Astrocyte of the cerebellum (primary cell): ENCODE results near the gene SUSD6.
A peak's percentile ranks its signal among the peaks of the same experiment; 100 is the strongest.
"Not testable (repeated sequence)": the region's sequence is repeated elsewhere in the genome, so short reads cannot be mapped to it uniquely, and the experiment has no call there.

Experiments used
- DNase-seq: peaks from one replicate; pipeline ENCODE4 v3.0.0-alpha.2; 2011; ENCODE audit warnings: low read depth
- H3K4me3 ChIP-seq: 2 replicates; pipeline ENCODE4 v1.5.1; 2011; ENCODE audit warnings: mild to moderate bottlenecking, low read depth, low read length, moderate library complexity
- in situ Hi-C: cut with HindIII; loops from 2 replicates; pipeline ENCODE4 v1.10.0; 2017; ENCODE audit warnings: low sequenced_read_pairs
- TF ChIP-seq, protein P1 (sequence below): IDR thresholded peaks from 2 replicates; pipeline ENCODE4 v1.5.1; 2012; ENCODE audit warnings: low read length, low read depth, moderate library complexity, mild to moderate bottlenecking; ENCODE audit errors: missing control alignments

SUSD6 gene

DNA sequence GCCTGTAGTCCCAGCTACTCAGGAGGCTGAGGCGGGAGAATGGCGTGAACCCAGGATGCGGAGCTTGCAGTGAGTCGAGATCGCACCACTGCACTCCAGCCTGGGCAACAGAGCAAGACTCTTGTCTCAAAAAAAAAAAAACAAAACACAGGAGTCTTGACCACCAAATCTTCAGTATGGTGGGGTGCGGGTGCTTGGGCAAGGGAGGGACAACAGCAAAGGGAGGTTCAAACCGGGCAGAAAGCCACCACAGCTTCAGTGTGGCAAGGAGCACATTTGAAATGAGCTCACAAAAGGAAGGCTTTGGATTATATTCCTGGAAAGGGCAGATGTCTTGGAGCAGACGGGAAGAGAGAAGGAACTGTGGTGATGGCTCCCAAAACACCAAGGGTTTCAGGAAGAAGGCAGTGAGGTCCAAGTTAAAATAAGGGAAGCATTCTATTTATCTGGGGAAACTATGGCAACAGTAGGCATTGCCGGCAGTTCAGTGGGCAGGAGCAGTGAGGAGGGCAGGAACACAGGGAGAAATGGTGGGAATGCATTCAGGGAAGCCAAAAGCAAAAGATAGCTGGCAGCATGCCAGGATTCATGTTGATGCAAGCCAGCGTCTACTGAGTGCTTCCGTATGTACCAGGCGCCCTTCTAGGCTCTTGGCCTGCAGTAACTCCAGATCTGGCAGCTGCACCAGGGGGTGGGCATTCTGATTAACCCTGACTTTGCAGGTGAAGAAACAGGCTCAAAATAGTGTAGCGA lies 104.5 kb downstream of the SUSD6 start:
- in situ Hi-C loops: no loop called here
- TF ChIP-seq, protein P1, sequence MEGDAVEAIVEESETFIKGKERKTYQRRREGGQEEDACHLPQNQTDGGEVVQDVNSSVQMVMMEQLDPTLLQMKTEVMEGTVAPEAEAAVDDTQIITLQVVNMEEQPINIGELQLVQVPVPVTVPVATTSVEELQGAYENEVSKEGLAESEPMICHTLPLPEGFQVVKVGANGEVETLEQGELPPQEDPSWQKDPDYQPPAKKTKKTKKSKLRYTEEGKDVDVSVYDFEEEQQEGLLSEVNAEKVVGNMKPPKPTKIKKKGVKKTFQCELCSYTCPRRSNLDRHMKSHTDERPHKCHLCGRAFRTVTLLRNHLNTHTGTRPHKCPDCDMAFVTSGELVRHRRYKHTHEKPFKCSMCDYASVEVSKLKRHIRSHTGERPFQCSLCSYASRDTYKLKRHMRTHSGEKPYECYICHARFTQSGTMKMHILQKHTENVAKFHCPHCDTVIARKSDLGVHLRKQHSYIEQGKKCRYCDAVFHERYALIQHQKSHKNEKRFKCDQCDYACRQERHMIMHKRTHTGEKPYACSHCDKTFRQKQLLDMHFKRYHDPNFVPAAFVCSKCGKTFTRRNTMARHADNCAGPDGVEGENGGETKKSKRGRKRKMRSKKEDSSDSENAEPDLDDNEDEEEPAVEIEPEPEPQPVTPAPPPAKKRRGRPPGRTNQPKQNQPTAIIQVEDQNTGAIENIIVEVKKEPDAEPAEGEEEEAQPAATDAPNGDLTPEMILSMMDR: no peak
- peak; percentile 71 for DNase-seq
- no peak overlapping the region for H3K4me3 ChIP-seq

DNA sequence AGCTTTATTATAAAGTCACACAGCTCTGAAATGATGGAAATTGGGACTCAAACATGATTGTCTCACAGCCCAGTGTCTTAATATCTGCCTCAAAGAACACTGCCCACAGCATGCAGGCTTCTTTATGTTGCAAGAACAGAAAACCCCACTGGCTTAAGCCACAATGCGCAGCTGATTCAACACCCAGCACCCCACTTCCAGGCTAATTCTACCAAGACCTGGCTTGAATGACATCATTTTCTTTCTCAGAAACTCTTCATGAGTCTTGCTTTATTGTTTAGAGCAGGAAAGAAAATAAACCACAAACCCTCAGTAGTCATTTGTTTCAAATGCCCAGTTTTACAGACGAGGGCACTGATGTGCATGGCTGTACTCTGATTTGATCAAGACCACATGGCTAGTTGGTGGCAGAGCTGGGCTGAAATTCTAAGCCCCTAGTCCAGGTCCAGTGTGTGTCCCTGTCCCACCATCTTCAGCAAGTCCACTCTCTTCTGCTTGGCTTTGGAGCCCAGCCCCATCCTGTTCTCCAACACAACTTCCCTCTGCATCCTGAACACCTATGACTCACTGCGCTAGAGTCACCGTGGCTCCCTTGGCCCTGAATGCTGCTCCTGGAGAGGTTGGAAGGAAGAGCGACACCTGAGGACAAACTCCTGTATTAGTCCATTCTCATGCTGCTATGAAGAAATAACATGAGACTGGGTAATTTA lies 105.2 kb downstream of the SUSD6 start:
- TF ChIP-seq, protein P1: no peak
- no peak overlapping the region for H3K4me3 ChIP-seq
- in situ Hi-C loops: no loop called here
- peak; percentile 95 for DNase-seq

DNA sequence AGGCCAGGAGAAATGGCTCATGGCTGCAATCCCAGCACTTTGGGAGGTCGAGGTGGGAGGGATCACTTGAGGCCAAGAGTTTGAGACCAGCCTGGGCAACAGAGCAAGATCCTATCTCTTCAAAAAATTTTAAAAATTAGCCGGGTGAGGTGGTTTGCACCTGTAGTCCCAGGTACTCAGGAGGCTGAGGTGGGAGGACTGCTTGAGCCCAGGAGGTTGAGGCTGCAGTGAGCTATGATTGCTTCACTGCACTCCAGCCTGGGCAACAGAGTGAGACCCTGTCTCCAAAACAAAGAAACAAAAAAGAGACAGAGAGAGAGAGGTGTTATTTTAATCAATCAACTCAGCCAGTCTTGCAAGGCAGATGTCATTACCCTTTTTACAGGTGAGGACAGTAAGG lies 107.2 kb downstream of the SUSD6 start:
- H3K4me3 ChIP-seq, in situ Hi-C loops, DNase-seq: not testable (repeated sequence)

DNA sequence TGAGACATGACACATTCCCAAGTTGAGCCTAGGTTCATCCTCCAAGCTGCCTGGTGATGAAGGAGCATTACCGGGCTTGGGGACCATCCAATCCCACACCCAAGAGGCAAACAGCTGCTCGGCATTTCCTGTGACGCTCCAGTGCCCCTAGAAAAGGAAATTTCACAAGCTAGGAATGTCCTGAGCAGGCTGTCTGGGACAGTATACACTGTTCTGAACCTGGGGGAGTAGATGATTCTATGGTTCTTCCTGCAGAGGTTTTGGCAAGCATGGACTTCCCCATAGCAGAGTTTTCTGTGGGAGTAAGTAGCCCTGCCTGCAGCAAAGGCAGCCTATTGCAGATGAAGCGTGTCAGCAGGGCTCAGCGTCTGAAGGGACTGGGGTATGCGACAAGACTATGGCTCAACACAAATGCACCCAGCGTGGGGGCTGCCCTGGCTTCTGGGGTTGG lies 108.1 kb downstream of the SUSD6 start:
- in situ Hi-C loops: no loop called here
- TF ChIP-seq, protein P1: no peak
- peak; percentile 90 for DNase-seq
- H3K4me3 ChIP-seq: no peak overlapping the region

DNA sequence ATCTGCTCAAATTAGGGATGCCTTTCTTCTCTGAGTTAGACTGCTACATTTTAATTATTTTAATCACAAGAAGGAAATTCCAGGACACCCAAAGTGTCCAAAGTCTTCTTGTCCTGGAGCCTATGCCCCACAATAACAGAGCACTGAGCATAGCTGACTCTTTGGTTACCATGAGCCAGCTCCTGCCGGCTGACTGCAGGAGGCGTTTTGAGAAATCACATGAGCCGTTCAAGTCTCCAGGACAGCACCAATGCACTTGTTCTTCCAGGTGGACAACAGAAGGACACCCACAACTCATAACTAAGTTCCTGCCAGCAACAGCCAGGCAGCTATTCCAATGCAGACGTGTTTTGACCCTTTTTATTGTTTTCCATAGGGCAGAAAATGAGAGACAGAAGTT lies 109.5 kb downstream of the SUSD6 start:
- H3K4me3 ChIP-seq: no peak overlapping the region
- TF ChIP-seq, protein P1: peak; percentile 9
- no peak for DNase-seq
- in situ Hi-C loops: no loop called here

DNA sequence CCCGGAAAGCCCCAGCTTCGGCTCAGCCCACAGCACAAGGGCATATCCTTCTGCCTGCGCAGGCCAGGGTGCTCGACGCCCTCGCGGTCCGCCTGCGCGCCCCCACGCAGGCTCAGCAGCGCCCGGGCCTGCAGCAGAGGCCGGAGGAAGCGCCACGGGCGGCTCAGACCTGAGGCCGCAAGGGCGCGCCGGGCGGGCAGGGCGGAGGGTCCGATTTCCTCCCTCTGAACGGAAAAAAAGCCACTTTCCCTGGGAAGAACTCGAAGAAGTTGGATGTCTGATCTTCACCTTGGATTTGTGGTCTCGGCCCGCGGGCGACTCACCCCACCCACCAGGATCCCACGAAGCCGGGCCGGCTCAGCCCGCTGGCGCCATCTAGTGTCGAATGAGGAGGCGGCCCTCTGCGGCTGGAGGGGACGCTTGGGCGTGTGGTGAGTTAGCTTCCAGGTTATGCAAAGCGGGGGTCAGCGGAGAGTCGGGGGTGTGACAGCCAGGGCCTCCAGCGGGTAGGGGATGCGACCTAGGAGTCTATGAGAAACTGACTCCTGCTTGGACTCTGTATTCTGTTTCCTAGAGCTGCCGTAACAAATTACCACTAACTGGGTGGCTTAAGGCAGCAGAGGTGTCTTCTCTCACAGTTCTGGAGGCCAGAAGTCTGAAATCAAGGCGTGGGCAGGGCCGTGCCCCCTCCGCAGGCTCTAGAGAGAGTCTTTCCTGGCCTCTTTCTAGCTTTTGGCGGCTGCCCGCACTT lies 115.5 kb downstream of the SUSD6 start:
- in situ Hi-C loops: no loop called here
- TF ChIP-seq, protein P1: peak; percentile 97
- H3K4me3 ChIP-seq: peak overlapping the region; percentile 15
- DNase-seq: peak; percentile 36
